CD4-positive, alpha-beta T cell (primary cell): ENCODE data around the gene LMOD1. TPM values are rescaled to one million over a fixed set of nuclear protein-coding genes. Genes with fewer than 3 reads are reported as not detected.

Experiments used
- ATAC-seq: fragments of 200-7000 bp; cut with Tn5 transposase; one replicate; pipeline ENCODE4 v1.10.0; 2022; ENCODE audit warnings: mild to moderate bottlenecking; ENCODE audit not compliant: poor library complexity
- CTCF ChIA-PET: fragments of 350-600 bp; sonication (Branson Sonifier 250); formaldehyde crosslinking; loops from one replicate; lab custom pipeline; 2021; ENCODE audit warnings: antibody characterized with exemption, inconsistent platforms; lab: Charles Lee
- POLR2A ChIA-PET: fragments of 350-600 bp; sonication (Branson Sonifier 250); formaldehyde crosslinking; loops from one replicate; lab custom pipeline; 2021; ENCODE audit warnings: antibody characterized with exemption, inconsistent platforms; lab: Charles Lee
- DNase-seq, 14 experiments: peaks; one replicate each; pipeline ENCODE4 v3.0.0-alpha.2; 2013 to 2020; ENCODE audit warnings: mixed read lengths in 2 of 14
- H3K27ac ChIP-seq, 2 donors: one replicate each; pipeline versions ENCODE4 v1.5.1 to v1.7.0; 2013; ENCODE audit warnings: low read length in 2 of 2, low read depth in 1 of 2, mild to moderate bottlenecking in 1 of 2
- H3K27me3 ChIP-seq, 2 experiments: 1 replicate in 1 of 2; 2 replicates in 1 of 2; pipeline versions ENCODE4 v1.6.1 to v1.7.0; 2013; ENCODE audit warnings: low read length in 2 of 2, control low read depth in 1 of 2, mild to moderate bottlenecking in 1 of 2, moderate library complexity in 1 of 2; ENCODE audit not compliant: insufficient read depth in 2 of 2, control insufficient read depth in 1 of 2
- H3K36me3 ChIP-seq: one replicate; pipeline ENCODE4 v1.6.1; 2013; ENCODE audit warnings: low read length, control low read depth; ENCODE audit not compliant: insufficient read depth
- H3K4me1 ChIP-seq: one replicate; pipeline ENCODE4 v1.6.1; 2013; ENCODE audit warnings: low read length, control low read depth; ENCODE audit not compliant: insufficient read depth
- H3K4me3 ChIP-seq: one replicate; pipeline ENCODE4 v1.5.1; 2013; ENCODE audit warnings: mild to moderate bottlenecking, low read length, moderate library complexity
- H3K9me3 ChIP-seq, 2 experiments: 1 replicate in 1 of 2; 2 replicates in 1 of 2; pipeline versions ENCODE4 v1.6.1 to v1.7.0; 2013; ENCODE audit warnings: low read length in 2 of 2, mild to moderate bottlenecking in 2 of 2, control low read depth in 1 of 2, moderate library complexity in 1 of 2; ENCODE audit not compliant: control insufficient read depth in 1 of 2, insufficient read depth in 1 of 2
- H3K27ac Mint-ChIP-seq: one replicate; pipeline ENCODE4 v1.8.0; 2020; ENCODE audit warnings: mixed read lengths
- H3K27me3 Mint-ChIP-seq: one replicate; pipeline ENCODE4 v1.8.0; 2021; ENCODE audit warnings: mixed read lengths
- H3K36me3 Mint-ChIP-seq: one replicate; pipeline ENCODE4 v1.8.0; 2021; ENCODE audit warnings: low read depth, mixed read lengths
- H3K4me1 Mint-ChIP-seq: one replicate; pipeline ENCODE4 v1.8.0; 2021; ENCODE audit warnings: low read depth, mixed read lengths
- H3K4me3 Mint-ChIP-seq: one replicate; pipeline ENCODE4 v1.8.0; 2020; ENCODE audit warnings: mild to moderate bottlenecking, mixed read lengths
- H3K9me3 Mint-ChIP-seq: one replicate; pipeline ENCODE4 v1.8.0; 2020; ENCODE audit warnings: mixed read lengths
- intact Hi-C, 2 experiments: fragments of 100-400 bp; cut with DNase I in 1 of 2; cut with micrococcal nuclease in 1 of 2; formaldehyde crosslinking; loops; one replicate each; pipeline versions ENCODE4 v1.15.1 to v1.9.0; 2023 to 2025; cut with DNase I, micrococcal nuclease
- total RNA-seq, 174 experiments: library from RNA in 2 of 174; stranded (reverse) in 2 of 174; gene quantifications; one replicate each; pipeline ENCODE4 v1.2.3 and lab custom pipeline; 2021 to 2026
- TF ChIP-seq, protein P1 (sequence below): fragments of 200-600 bp; IDR thresholded peaks from one replicate; pipeline ENCODE4 v1.8.0; 2022; ENCODE audit warnings: antibody characterized with exemption, mild to moderate bottlenecking

Gene LMOD1
- total RNA-seq, 2 experiments from 2014 or later, result not detected

DNA sequence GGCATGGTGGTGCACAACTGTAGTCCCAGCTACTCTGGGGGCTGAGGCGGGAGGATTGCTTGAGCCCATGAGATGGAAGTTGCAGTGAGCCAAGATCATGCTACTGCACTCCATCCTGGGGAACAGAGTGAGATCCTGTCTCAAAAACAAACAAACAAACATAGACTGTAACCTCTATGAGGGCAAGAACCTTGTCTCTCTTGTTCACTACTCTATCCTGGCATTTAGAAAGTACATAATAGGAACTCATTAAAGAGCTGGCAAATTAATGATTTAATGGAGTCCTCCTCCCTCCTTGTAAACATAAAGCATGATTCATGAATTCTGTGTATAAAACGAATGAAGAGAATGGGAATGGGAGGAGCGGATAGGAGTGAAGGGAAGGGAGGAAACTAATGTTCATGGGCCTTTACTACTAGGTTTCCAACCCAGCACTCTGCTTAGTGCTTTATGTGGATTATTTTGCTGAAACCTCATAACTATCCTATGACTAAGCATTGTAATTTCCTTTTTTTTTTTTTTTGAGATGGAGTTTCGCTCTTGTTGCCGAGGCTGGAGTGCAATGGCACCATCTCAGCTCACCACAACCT, 8.6 kb downstream of the LMOD1 start:
- Histone ChIP-seq H3K27me3 (peaks cover 0 to 4% of the 10 kb centered on the region in 2 experiments), H3K9me3 (no peaks in the 10 kb centered on the region), H3K36me3 (no peaks in the 10 kb centered on the region), H3K27ac (no peak overlapping the region), H3K4me3 (no peak overlapping the region), H3K4me1 (no peaks in the 10 kb centered on the region)
- CTCF ChIA-PET, result no interaction called here
- peaks cover 26% of the 10 kb centered on the region for H3K27me3 Mint-ChIP-seq
- no peak overlapping the region for H3K4me3 Mint-ChIP-seq
- H3K27ac Mint-ChIP-seq, result no peak overlapping the region
- no peaks in the 10 kb centered on the region for H3K9me3 Mint-ChIP-seq
- no peaks in the 10 kb centered on the region for H3K4me1 Mint-ChIP-seq
- intact Hi-C loops, result no loop called here
- TF ChIP-seq, protein P1, sequence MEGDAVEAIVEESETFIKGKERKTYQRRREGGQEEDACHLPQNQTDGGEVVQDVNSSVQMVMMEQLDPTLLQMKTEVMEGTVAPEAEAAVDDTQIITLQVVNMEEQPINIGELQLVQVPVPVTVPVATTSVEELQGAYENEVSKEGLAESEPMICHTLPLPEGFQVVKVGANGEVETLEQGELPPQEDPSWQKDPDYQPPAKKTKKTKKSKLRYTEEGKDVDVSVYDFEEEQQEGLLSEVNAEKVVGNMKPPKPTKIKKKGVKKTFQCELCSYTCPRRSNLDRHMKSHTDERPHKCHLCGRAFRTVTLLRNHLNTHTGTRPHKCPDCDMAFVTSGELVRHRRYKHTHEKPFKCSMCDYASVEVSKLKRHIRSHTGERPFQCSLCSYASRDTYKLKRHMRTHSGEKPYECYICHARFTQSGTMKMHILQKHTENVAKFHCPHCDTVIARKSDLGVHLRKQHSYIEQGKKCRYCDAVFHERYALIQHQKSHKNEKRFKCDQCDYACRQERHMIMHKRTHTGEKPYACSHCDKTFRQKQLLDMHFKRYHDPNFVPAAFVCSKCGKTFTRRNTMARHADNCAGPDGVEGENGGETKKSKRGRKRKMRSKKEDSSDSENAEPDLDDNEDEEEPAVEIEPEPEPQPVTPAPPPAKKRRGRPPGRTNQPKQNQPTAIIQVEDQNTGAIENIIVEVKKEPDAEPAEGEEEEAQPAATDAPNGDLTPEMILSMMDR, result no peak
- ATAC-seq, result no peak
- DNase-seq, result no peak
- POLR2A ChIA-PET, result no interaction called here
- H3K36me3 Mint-ChIP-seq, result no peaks in the 10 kb centered on the region

DNA sequence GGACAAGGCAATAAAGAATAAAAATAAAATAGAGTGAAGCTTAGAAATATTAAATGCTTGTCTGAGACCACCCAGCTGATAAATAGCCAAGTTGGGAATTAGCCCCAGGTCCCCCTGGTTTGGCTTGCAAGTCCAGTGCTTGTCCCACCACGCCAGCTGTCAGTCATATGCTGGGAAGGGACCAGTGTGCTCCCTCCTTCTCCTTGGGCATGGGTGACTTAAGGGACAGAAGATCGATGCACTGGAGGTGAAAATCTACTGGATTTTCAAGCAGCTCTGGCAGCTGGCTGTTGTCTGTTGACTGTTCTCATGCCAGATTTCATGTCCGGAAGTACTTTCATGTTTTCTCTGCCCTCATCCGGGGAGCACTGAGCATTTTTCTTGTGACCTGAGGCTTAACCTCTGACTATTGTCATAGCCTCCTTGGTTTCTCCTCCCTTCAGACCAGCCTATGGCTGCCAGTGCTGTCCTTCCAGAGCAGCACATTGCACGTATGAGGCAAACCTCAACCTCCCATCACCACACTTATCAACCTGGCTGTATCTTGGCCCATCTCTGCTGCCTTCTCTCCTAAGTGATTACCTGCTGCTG, 12.4 kb downstream of the LMOD1 start:
- DNase-seq (no peak), ATAC-seq (no peak)
- ChIA-PET POLR2A (no interaction called here), CTCF (no interaction called here)
- Mint-ChIP-seq H3K27ac (no peak overlapping the region), H3K4me1 (no peaks in the 10 kb centered on the region), H3K27me3 (peaks cover 10% of the 10 kb centered on the region), H3K4me3 (no peak overlapping the region), H3K9me3 (no peaks in the 10 kb centered on the region), H3K36me3 (no peaks in the 10 kb centered on the region)
- Histone ChIP-seq H3K27ac (no peak overlapping the region), H3K27me3 (peaks cover 10 to 11% of the 10 kb centered on the region in 2 experiments), H3K36me3 (no peaks in the 10 kb centered on the region), H3K4me3 (no peak overlapping the region), H3K9me3 (no peaks in the 10 kb centered on the region), H3K4me1 (no peaks in the 10 kb centered on the region)
- intact Hi-C loops, result no loop called here
- TF ChIP-seq, protein P1, result no peak

DNA sequence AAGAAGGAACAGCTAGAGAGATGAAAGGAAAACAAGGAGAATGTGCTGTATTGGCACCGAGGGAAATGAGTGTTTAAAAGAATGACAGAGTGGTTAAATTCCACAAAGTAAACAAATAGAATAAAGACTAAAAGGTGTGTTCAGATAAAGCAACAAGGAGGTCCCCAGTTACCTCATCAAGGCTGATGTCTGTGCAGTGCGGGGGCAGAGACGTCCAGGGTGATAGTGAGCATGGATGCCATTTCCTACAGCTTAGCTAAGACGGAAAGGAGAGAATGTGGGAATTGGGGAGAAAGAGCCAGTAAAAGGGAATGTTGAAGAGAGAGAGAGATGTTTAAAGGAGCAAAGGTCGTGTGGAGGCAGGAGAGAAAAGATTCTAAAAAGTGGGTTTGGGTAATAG, 15.5 kb downstream of the LMOD1 start:
- H3K4me3 ChIP-seq, result no peak overlapping the region
- H3K4me1 ChIP-seq, result no peaks in the 10 kb centered on the region
- Mint-ChIP-seq H3K27me3 (peaks cover 5% of the 10 kb centered on the region), H3K36me3 (no peaks in the 10 kb centered on the region), H3K27ac (no peak overlapping the region), H3K4me1 (no peaks in the 10 kb centered on the region), H3K4me3 (no peak overlapping the region), H3K9me3 (no peaks in the 10 kb centered on the region)
- no peak for ATAC-seq
- DNase-seq, result no peak
- TF ChIP-seq, protein P1, result no peak
- H3K9me3 ChIP-seq, result no peaks in the 10 kb centered on the region
- intact Hi-C loops, result no loop called here
- H3K27ac ChIP-seq, result no peak overlapping the region
- ChIA-PET POLR2A (no interaction called here), CTCF (no interaction called here)
- H3K36me3 ChIP-seq, result no peaks in the 10 kb centered on the region
- H3K27me3 ChIP-seq, result peaks cover 8 to 11% of the 10 kb centered on the region in 2 experiments
